Measurements from ENCODE around the gene SYT1.
A peak's percentile ranks its signal among the peaks of the same experiment; 100 is the strongest.
"Not testable (repeated sequence)": the region's sequence is repeated elsewhere in the genome, so short reads cannot be mapped to it uniquely, and the experiment has no call there.

SYT1 gene

DNA sequence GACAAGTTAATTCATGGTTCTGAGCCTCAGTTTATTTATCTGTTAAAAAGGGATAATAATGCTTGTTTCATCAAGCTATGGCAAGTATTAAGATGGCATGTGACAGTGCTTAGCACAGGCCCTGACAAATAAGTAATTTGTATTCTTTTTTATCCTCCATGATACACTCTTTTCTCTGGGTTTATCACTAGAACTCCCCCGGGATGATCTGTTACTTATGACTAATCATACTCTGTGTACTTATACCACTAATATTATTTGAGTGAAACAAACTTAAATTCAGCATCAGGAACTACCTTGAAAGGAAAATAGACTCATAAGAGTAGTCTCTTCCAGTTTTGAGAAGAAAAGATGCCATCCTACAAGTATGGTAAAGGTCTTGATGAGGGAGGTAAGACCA is 542.4 kb downstream of the SYT1 start:
- DNase-seq, result no peak
- in situ Hi-C loops (cut with MboI; ENCODE audit: low pct_unique_long_range_greater_than_20kb, low sequenced_read_pairs), result loop anchor here (25.0 kb wide), 1 partner anchor 330 kb away; no protein-coding TSS in a partner anchor

DNA sequence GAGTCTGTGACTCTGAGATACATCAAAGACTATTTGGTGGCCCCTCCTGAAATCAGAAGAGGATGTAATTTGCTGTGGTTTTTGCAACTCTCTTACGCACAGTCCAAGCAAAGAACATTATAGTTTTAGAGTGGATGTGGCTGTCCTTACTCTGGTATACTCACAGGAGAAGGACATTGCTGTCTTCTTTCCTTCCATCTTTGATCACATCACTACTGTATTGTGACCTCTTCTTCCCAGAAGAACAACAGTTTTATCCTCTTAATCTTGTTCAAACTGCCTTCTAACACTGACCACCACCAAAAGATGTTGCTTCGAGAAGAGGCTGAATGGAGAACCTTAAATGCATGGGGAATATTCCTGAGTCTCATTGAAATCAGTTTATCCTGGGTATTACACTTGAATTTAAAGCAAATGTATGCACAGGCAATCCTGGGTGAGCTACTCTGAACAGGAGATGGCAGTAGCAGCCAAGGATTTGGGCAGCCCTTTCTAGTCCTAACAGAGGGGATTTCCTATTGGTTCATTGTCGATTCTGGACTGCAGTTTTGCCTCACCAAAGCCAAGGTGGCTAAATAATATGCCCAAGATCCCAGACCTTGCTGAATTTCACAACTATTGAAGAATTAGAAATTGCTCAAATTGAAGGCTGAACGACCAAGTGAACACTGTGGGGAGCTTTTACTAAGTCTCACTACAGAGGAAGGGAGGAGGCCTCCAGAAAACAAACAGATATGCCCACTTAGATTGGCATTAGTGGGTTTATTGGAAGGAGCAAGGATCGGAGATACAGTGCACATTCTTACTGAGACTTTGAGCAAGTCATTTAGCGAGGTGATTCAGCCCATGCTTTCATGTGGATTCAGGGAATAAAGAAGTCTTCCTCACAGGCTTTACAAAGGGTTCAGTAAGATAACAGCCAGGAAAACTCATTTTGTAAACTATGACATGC is 543.4 kb downstream of the SYT1 start:
- in situ Hi-C loops (cut with MboI; ENCODE audit: low pct_unique_long_range_greater_than_20kb, low sequenced_read_pairs), result loop anchor here (25.0 kb wide), 1 partner anchor 329 kb away; no protein-coding TSS in a partner anchor
- peak; percentile 43 for DNase-seq

DNA sequence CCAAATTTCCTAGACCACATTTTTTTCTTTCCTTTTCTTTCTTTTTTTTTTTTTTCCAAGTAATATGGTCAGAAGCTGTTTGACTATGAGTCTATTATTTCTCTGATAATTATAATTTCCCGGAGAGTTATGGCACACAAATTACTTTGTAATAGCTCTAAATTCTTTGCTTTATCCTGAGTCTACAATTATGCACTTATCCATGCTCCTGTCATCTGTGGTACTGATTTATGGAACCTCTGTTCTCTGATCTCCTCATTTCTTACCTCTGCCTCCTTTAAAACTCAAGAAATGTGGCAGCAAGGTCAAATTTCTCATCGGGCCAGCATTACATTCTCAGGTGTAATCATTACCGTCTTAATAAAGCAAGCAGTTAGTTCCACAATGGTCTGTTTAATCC is 544.1 kb downstream of the SYT1 start:
- in situ Hi-C loops (cut with MboI; ENCODE audit: low pct_unique_long_range_greater_than_20kb, low sequenced_read_pairs), result loop anchor here (25.0 kb wide), 1 partner anchor 329 kb away; no protein-coding TSS in a partner anchor
- DNase-seq, result no peak

DNA sequence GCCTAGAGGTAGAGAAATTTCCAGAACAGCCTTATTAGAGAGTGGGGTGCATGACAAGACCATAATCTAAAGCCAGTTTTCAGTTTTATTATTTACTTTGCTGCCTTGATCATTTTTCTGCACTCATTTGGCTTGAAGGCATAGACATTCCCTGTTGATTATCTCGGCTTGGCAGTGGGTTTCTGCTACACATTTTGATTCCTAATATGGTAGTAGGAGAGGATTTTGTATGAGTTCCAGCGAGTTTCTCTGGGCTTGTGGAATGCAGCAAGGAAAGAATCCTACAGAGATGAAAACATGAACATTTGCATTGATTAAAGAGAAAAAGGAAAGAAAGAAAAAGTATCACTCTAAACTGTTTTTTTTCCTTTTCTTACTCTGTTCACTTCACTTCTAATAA is 545.0 kb downstream of the SYT1 start:
- in situ Hi-C loops (cut with MboI; ENCODE audit: low pct_unique_long_range_greater_than_20kb, low sequenced_read_pairs), result loop anchor here (25.0 kb wide), 1 partner anchor 328 kb away; no protein-coding TSS in a partner anchor

DNA sequence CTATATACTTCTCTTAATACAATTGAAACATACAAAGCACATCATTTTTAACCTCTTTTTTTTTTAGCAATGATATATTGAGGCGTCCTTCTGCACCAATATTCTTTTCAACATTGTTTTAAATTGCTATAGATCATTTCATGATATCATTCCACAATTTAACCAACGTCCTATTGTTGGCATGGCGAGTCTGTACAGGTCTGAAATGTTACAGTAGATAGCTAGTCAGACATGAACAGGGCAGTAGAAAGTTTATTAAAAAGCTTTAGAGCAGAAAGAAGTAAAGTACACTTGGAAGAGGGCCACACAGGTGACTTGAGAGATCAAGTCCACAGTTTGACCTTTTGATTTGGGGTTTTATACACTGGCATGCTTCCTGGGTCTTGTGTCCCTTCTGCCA is 547.2 kb downstream of the SYT1 start:
- in situ Hi-C loops (cut with MboI; ENCODE audit: low pct_unique_long_range_greater_than_20kb, low sequenced_read_pairs), result loop anchor here (25.0 kb wide), 1 partner anchor 326 kb away; no protein-coding TSS in a partner anchor
- DNase-seq, result no peak

More for the DNA sequence above, 545.0 kb downstream of the SYT1 start:
- DNase-seq, result no peak

DNA sequence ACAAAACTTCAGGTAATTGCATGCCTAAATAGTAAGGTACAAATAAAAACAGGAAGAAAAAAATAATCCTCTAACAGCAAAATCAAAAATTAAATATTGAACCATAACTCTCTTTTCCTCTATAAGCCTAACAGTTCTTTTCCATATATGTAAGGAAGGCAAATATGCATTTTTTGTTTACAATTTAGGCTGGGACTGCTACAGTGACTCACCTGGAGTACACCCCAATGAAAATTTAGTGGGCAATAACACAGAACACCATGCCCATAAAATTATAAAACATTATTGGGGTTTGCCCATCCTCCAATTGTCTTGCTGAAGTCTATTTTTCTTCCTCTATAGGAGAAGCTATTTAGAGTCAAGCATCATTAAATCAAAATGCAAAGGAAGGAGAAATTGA is 549.2 kb downstream of the SYT1 start:
- in situ Hi-C loops (cut with MboI; ENCODE audit: low pct_unique_long_range_greater_than_20kb, low sequenced_read_pairs), result loop anchor here (25.0 kb wide), 1 partner anchor 324 kb away; no protein-coding TSS in a partner anchor
- DNase-seq, result no peak

DNA sequence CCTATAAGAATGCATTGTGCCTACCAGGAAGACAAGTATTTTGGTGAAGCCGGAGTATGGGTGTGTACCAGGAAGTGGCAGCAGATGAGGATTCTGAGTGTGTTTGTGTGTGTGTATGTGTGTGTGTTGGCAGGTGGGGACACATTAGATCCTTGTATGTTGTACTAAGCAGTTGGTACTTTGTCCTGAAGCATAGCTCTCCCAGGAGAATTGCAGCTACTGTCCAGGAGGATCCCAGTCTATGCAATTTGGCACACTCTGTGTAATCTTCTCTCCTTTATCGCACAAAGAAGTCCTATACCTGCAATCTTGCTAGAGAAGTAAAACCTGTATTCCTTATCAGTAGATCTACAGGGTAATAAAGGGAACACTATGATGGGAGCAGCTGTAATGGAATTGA is 549.7 kb downstream of the SYT1 start:
- in situ Hi-C loops (cut with MboI; ENCODE audit: low pct_unique_long_range_greater_than_20kb, low sequenced_read_pairs), result loop anchor here (25.0 kb wide), 1 partner anchor 323 kb away; no protein-coding TSS in a partner anchor
- DNase-seq, result no peak

DNA sequence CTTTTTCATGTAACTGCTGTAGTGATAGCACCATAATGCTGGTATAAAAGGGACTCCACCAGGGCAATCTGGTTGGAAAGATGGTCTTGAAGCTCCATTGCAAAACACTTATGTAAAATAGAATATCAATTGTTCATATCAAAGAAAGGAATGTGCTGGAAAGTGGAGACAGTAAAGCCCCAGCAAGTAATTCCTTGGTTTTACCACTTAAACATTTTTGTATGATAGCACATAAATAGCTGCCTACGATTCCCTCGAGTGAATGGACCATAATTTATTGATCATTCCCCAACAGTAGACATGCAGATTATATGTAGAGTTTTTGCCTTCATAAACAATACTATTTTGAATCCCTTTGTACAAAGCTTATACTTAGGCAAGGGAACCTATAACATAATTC is 550.7 kb downstream of the SYT1 start:
- in situ Hi-C loops (cut with MboI; ENCODE audit: low pct_unique_long_range_greater_than_20kb, low sequenced_read_pairs), result loop anchor here (25.0 kb wide), 1 partner anchor 322 kb away; no protein-coding TSS in a partner anchor
- no peak for DNase-seq

DNA sequence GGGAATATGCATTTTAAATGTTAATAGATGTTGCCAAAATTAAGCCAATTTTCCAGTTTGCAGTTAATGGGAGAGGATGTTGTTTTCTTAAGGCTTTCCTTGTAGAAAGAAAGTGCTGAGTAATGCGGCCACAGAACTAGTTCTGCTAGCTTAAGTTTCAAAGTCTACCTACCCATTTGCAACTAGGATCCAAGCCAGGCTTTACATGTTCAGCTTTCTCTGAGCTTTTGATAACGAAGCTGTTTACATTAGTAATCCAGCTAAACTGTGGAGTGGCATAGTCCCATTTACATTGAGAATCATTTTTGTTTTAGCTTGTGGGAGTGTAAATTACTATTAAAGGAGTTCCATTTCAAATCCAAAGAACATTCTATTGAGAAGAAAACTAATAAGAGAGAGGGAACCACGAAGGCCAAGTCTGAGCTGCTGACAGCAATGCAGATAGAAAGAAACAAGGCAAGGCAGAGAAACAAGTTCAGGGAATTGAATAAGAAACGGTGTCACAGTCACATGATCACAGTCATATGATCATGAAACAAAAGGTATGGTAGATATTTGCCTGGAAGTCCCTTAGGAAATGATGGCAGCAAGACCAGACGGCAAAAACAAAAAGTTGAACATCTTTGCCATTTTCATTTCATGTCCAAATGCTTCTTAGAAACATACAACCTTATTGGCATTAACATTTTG is 551.3 kb downstream of the SYT1 start:
- no peak for DNase-seq
- in situ Hi-C loops (cut with MboI; ENCODE audit: low pct_unique_long_range_greater_than_20kb, low sequenced_read_pairs), result loop anchor here (25.0 kb wide), 1 partner anchor 321 kb away; no protein-coding TSS in a partner anchor

DNA sequence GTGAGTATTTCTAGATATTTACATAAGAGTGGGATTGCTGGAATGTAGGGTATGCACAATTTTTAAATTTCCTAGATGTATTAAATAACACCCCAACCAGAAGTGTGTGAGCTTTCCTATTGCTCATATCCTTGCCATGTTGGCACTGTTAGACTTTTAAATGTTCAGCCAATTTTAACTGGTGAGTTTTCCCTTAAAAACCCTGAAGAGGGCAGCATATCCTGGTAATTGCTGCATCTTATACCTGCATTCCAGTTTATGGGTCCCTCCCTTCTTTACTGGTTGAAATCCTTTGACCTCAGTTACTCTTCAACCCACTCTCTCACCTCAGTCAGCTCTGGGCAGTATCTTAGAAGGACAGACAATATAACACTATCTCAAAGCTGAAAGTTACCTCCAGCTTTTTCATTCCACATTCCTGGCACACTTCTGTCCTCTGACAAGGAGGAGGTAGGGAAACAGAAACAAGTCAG is 555.6 kb downstream of the SYT1 start:
- DNase-seq, result peak; percentile 28
- in situ Hi-C loops (cut with MboI; ENCODE audit: low pct_unique_long_range_greater_than_20kb, low sequenced_read_pairs), result loop anchor here (25.0 kb wide), 1 partner anchor 317 kb away; no protein-coding TSS in a partner anchor

DNA sequence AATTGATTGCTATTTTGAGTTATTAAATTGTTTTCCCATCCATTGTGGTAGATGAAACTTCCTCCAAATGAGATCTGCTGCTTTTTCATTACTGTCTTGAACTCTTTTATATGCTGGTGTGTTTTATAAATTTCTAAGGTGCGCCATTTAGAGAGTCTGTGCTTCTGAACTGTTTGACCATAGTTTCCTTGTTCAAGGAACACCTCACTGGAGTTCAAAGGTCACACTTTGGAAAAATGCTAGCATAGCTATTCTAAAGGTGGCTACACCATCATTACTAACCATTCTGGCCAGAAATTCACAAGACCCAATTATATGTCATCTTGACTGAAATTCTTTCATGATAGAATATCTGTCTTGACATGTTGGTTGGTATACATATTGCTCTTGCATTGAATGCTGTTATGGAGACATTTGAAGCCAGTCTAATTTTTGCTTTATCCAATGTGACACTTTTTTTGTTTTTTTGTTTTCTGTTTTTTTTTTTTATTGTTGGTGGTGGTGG is 556.7 kb downstream of the SYT1 start:
- DNase-seq, result no peak
- in situ Hi-C loops (cut with MboI; ENCODE audit: low pct_unique_long_range_greater_than_20kb, low sequenced_read_pairs), result loop anchor here (25.0 kb wide), 1 partner anchor 316 kb away; no protein-coding TSS in a partner anchor

DNA sequence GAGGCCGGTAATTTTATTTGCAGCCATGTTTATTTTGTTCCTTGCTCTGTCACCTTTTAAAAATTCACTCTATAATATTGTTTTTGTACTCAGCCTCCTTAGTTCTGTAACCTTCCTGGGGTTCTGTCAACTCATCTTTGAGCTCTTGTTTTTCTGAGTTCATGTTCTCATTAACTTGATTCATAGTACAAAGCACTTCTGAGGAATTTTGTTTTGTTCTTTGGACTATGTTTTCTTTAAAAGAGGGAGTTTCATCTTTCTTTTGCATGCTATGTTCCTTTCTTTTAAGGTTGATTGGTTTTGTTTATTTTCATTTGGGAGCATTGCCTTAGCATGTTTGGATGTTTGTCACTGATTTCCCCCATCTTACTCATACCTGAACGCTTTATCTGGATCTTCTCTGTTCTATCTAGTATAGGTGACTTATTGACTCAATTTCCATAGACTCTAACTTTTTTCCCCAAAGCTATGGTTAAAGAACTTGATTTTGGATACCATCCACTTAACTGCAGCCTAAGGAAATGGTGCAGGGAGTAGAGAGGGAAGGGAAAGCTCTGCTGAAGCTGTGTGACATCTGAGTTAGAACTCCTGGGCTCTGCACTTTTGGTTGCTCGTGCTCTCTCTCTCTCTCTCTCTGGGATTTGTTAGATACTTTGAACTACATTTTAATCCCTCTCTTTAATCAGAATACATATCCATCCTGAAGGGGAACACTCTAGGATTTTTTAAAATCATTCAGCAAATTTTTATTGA is 557.7 kb downstream of the SYT1 start:
- in situ Hi-C loops (cut with MboI; ENCODE audit: low pct_unique_long_range_greater_than_20kb, low sequenced_read_pairs), result loop anchor here (25.0 kb wide), 1 partner anchor 315 kb away; no protein-coding TSS in a partner anchor
- no peak for DNase-seq

DNA sequence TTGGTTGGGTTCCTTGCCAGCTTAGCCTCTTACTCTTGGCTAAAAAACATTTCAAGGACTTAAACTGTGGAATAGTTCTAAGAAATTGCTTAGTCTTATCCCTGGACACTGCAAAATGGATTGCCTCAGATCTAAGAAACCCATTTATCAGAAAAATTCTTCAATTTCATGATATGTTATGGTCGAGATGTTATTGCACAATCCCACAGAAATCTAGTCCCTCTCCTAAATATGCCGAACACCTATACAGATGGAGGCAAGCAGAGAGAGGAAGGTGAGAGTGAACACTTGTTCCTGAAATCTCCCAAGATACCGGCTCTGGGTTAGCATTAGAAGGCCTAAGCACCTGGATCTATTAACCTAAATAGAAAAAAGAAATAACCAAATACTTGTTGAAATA is 559.0 kb downstream of the SYT1 start:
- in situ Hi-C loops (cut with MboI; ENCODE audit: low pct_unique_long_range_greater_than_20kb, low sequenced_read_pairs), result loop anchor here (25.0 kb wide), 1 partner anchor 314 kb away; no protein-coding TSS in a partner anchor
- DNase-seq, result no peak

DNA sequence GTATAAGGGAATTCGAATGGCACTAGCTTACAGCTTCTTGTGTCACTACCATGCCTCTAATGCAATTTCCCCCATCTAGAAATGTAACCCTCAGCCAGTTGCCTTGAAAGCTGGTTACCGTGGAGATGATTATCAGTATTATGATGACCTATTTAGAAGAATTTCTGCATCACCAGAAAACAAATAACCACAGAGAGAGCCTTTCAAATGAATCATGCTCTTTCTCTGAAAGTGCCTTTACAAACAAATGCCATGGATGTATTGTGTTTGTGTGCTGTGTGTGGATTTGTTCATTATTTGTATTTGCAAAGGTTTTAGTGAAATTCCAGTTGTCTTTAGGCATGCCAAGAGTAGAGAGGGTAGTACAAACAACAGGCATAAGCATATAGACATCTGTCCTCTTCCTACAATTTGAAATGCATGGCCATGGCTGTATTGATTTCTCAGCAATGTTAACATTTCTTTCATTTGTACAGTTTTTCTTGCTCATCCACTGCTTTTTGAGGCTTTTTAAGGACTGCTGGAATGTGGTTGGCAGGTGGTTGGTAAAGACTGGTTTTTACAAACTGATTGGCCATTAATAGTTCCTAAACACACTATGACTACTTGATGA is 559.6 kb downstream of the SYT1 start:
- no peak for DNase-seq
- in situ Hi-C loops (cut with MboI; ENCODE audit: low pct_unique_long_range_greater_than_20kb, low sequenced_read_pairs), result loop anchor here (25.0 kb wide), 1 partner anchor 313 kb away; no protein-coding TSS in a partner anchor

DNA sequence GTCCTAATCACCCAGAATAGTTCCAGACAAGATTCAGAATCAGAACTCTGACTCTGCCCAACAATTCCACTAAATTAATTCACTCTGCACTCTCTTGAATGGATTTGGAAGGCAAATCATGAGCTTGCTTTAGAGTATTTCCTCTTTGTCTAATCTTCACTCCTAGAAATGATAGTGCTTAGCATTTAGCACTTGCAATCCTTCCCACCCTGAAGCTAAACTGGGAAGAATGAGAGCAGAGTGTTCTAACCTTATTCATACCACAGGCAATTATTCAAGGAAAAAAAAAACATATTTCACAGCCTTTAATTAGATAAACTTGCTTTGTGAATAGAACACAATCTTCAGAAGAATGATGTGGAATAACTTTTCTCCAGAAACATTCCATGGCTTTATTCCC is 561.5 kb downstream of the SYT1 start:
- in situ Hi-C loops (cut with MboI; ENCODE audit: low pct_unique_long_range_greater_than_20kb, low sequenced_read_pairs), result no loop called here
- no peak for DNase-seq

DNA sequence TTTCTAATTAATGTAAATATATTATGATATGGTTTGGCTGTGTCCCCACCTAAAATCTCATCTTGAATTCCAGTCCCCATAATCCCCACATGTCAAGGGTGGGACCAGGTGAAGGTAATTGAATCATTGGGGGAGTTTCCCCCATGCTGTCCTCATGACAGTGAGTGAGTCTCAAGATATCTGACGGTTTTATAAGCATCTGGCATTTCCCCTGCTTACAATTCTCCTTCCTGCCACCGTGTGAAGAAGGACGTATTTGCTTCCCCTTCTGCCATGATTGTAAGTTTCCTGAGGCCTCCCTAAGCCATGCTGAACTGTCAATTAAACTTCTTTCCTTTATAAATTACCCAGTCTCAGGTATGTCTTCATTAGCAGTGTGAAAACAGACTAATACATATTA is 562.2 kb downstream of the SYT1 start:
- DNase-seq; in situ Hi-C loops (cut with MboI; ENCODE audit: low pct_unique_long_range_greater_than_20kb, low sequenced_read_pairs): not testable (repeated sequence)

DNA sequence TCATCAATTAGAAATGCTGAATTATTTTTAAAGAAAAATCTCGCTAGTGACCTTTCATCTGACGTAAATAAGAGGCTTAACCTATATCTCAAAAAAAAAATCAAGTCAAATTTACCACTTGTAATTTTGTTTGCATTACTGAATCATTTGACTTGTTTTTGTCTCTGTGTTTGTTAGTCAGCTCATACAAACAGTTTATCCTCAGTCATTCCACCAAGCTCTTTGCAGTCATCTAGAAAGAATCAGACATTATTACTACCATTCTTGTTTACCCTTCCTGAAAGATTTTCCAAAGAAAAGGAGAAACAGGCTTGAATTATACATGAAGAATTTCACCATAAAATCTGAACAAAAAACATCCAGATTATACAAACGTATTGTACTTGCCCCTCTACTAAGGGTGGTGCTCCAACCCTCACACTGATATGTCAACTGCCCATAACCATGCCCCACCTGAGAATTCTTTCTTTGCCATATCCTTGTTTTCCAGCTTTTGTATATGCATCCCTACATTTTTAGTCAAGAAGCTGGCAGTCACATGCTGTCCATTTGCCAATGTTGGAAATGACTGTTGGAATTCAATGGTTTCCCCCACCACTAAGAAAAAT is 569.0 kb downstream of the SYT1 start:
- in situ Hi-C loops (cut with MboI; ENCODE audit: low pct_unique_long_range_greater_than_20kb, low sequenced_read_pairs), result no loop called here
- no peak for DNase-seq

DNA sequence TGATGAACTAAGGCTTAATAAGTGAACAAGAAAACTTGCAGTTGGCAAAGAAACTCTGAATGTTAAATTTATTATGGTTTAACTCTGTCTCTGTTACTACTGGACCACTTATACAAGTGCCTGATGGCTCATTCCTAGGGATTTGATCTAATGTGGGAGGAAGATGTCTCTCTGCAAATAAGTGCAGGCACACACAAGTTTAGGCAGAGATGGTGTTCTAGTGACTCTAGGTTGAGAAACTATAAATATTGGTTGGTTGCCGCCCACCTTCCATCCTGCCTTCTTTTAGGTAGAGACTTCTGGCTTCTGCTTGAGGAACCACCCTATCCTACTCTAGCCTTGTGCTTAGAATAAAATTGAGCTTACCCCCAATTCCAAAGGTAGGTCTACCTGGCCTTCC is 570.0 kb downstream of the SYT1 start:
- DNase-seq, result no peak
- in situ Hi-C loops (cut with MboI; ENCODE audit: low pct_unique_long_range_greater_than_20kb, low sequenced_read_pairs), result no loop called here

Measured in KBM-7 (cell line).